ENCODE measurements around the gene GPBP1.
A peak's percentile ranks its signal among the peaks of the same experiment; 100 is the strongest.

- TF ChIP-seq POLR2A (IDR thresholded peaks at IDR 0.05; ENCODE audit: low read length) (peak; percentile 69), GATA1 (IDR thresholded peaks at IDR 0.05; ENCODE audit: low read depth, low read length) (no peak)
Observed at GRCh38 chr5:57173319-57174127, at the start of gene GPBP1.

Measured in erythroblast (primary cell).